GM19467 (cell line): ENCODE results near the gene H6PD.

Experiments
- ATAC-seq: cut with Tn5 transposase; IDR thresholded peaks from one replicate; pipeline ENCODE4 v1.9.1; 2021; ENCODE audit warnings: mild to moderate bottlenecking, moderate library complexity; ENCODE audit not compliant: unreplicated experiment

H6PD gene, protein sequence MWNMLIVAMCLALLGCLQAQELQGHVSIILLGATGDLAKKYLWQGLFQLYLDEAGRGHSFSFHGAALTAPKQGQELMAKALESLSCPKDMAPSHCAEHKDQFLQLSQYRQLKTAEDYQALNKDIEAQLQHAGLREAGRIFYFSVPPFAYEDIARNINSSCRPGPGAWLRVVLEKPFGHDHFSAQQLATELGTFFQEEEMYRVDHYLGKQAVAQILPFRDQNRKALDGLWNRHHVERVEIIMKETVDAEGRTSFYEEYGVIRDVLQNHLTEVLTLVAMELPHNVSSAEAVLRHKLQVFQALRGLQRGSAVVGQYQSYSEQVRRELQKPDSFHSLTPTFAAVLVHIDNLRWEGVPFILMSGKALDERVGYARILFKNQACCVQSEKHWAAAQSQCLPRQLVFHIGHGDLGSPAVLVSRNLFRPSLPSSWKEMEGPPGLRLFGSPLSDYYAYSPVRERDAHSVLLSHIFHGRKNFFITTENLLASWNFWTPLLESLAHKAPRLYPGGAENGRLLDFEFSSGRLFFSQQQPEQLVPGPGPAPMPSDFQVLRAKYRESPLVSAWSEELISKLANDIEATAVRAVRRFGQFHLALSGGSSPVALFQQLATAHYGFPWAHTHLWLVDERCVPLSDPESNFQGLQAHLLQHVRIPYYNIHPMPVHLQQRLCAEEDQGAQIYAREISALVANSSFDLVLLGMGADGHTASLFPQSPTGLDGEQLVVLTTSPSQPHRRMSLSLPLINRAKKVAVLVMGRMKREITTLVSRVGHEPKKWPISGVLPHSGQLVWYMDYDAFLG

GRCh38 chr1:9234223-9235095 lies at the start of gene H6PD:
TSS of gene H6PD (plus strand) at chr1:9234774. CDS start at chr1:9244935, 10,161 bp downstream.
- peak; percentile 67 for ATAC-seq

DNA sequence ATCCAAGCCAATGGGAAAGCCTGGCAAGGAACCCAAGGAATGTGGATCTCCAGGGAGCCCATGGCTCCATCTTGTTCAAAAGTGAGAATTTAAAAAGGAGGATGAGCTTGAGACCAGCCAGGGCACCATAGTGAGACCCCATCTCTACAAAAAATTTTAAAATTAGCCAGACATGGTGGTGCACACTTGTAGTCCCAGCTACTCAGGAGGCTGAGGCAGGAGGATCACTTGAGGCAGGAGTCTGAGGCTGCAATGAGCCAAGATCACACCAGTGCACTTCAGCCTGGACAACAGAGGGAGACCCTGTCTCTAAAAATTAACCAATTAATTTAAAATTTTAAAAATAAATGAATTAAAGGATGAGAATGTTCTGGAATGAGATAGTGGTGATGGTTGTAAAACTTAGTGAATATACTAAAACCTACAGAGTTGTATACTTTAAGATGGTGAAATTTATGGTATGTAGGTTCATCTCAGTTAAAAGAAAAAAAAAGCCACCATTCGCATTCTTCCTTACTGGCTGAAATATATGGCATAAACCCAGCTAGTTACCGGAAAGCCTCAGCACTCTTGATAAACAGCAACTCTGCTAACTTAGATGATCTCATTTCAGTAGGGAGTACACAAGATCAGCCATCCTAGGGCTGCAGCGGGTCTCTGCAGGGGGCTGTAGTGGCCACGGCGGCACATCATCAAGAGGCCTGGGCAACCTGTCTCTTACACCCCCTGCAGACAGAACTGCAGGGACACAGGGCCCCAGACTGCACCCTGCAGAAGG lies 48.3 kb upstream of the H6PD start:
- no peak for ATAC-seq

DNA sequence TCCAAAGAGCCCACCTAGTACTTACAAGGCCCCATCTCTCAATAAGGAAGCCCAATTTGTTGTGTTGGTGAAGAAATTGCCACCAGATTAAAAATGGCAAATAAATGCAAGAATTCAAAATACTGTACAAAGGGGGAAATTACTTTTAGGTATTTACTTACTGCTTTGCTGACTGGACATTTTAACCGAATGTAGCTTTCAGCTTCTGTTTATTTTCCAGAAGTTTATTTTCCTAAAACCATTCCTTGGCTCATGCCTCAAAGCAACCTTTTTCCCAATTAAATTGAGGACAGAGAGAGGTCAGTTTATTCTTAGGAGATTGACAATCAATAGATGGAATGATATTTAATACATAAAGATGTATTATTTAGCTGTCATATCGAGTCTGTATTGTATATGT lies 47.6 kb upstream of the H6PD start:
- no peak for ATAC-seq

- no peak for ATAC-seq
Observed at GRCh38 chr1:9190234-9190633, 44.3 kb upstream of the H6PD start.

DNA sequence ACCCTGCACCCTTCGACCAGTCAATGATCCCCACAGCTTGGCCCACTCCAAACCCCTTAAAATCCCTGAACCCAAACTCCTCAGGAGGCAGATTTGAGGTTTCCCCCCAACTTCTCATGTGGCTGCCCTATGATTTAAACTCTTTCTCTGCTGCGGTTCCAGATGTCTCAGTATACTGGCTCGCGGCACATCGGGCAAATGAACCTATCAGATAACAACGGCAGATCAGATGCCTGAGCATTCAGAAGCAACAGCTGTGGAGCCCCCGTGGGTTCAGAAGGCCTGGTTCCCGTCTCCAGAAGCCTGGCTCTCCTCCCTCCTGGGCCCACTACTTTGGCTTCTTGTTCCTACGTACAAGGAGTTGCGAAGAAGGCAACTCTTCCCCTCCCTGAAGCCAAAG lies 43.3 kb upstream of the H6PD start:
- ATAC-seq = no peak

DNA sequence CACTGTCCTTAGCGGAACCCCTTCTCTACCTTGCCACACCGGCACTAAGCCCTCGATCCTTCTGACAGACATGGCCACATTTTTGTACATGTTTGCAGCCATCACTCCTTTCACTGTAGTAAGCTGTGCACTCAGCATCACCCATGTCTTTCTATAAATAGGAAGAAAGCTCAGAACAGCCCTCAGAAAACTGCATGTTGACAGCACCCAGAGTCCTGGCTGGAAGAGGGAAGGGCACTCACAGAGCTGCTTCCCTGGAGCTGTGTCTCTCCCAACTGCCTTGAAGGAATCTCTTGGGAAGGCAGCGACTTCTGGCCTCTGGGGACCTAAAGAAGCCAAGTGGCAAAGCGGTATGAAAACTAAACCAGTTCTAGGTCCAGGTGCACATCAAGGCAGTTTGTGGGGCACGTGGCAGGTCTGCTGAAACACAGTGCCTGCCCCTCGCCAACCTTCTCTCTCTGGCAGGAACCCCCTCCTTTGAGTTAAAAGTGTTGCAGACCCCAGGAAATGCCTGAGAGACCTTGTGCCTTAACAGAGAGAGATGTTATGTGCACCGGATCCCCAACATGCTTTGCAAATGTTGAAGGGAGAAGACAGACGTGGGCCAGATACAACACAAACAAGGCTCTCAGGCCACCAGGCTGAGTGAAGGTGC lies 41.9 kb upstream of the H6PD start:
- ATAC-seq = no peak

- no peak for ATAC-seq
Observed at GRCh38 chr1:9193233-9193625, 41.3 kb upstream of the H6PD start.

- no peak for ATAC-seq
Observed at GRCh38 chr1:9194024-9194423, 40.5 kb upstream of the H6PD start.

DNA sequence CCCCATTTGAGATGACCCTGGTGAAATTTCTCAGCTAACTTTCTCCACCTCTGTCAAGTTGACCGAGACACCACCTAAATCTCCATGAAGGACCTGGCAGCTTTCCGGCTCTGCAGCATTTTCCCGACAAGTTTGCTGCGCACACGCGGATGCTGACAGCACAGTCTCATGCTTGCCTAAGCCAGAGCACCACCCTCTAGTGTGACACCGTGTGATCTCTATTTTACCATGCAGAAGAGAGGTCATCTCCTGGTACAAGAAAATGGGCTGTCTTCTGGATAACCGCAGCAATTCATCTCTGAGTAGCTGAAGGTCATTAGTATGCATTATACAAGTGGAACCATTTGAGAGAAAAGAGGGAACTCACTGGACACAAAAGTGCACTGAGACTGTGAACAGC lies 38.9 kb upstream of the H6PD start:
- ATAC-seq = no peak

DNA sequence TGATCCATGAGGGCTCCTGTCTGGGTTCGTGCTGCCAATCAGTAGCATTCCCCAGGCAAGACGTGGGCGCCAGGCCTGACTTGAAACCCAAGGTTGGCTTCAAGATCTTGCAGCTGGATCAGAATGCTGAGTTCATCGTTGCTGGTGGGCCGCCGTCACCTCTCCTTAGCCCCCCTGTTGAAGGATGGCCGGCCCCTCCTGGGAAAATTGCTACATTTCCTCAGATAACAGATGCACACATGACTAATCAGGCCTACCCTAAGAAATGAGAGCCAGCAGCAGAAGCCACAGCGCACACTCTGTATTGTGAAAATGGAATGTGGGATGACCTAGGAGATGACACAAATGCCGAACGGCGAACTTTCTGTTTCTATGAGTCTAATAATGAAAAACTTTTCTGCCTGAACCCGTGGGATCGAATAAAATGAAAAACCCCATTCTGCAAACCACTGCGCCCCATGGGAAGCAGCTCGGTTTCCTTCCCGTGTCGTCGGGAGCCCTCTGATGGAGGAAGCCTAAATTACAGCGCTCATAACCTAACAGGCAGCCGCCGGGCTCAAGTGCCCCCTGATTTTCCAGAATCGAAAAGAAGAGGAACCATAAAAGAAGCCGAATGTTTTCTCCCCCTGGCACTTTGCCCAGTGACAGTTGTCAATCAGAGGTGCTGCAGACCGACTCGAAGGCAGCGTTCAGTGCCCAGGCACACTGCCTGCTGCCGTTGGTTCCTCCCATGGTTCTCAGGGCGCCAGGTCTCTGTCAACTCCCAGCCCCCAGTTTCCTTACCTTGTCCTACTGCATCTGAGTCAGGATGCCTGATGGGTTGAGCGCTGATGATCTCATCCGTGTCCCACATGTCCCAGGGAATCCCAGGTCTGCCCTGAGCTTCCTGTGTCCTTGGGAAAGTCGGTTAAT lies 38.2 kb upstream of the H6PD start:
- ATAC-seq = no peak

DNA sequence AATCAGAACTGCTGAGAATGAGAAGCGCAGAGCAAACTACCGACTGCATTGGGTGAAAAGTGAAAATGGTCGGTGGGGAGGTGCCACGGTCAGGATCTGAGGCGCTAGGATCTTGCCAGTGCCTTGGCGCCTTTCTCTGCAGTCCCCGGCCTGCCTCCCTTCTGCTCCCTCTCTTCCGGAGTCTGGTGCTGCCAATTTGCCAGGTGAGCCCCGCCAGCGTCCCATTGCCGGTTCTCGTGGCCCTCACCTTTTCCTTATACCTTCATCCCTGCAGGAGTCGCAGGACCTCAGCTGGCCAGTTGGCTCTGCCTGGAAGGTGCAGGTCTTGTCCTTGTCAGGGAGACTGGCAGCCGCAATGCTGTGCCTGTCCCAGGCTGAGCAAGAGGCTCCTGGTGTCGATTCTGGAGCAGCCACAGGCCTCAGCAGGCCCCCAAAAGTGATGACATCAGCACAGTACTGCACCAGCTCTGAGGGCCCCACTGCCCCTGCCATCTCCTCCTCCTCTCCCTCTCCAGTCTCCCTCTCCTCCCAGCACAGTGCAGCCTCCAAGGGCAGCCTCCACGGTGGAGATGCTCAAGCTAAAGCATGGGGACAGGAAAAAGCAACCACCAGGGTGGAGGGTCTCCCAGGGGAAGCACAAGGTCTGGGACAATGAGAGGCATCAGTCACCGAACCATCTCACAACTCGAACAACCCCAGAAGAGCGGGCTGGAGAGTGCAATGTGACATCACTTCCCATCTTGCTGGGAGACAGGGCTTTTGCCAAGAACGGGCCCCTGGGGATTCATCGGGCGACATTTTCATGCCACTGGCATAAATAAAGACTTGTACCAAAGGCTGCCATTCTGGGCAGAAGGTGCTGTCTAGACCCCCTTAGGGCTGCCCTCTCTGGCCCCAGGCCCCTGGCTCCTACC lies 37.1 kb upstream of the H6PD start:
- no peak for ATAC-seq

- ATAC-seq = no peak
Observed at GRCh38 chr1:9198538-9199361, 35.8 kb upstream of the H6PD start.

DNA sequence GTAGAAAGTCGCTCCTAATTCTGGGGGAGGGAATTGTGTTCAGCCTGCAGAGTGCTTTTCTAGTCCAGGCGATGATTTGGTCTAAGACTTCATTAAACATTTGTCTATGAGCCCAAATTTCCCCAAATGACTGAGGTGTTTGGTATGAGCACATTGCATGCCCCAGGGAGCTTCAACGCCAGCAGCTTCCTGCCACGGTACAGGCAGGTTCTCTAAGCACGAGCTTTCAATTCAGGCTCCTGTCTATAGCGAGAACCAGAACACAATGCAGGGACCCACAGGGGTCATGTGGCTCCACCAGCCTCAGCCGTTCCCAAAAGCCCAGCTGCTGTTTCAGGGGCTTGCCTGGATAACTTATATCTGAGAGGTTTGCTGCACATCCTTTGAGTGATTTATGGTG lies 34.1 kb upstream of the H6PD start:
- no peak for ATAC-seq

- ATAC-seq = no peak
Observed at GRCh38 chr1:9201401-9202239, 33.0 kb upstream of the H6PD start.

DNA sequence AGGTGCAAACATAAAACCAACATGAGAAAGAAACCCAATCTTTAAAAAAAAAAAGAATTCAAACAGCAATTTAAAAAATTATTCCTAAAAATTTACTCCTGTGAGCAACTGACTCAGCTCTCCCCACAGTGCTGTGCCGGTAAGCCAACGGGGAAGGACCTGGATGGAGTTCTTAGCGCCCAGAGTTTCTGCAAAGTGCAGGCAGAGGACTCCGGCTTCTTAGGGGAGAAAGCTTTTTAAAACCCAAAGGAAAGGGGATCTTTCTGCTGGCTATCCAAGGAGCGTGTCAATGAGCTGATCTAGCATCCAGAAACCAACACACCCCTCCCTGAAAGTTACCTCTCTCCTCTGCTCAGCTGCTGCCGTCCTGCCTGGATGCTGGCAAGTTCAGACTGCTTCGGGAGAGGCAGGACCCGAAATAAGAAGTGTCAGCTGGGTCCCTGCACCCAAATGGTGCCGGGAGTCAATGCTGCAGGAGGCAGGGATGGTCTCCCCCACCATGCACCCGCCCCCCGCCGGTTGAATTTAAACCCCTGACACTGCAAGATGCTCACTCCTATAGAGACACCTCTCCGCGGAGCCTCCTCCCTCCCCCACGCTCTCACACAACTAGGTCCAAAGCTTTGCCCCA lies 32.2 kb upstream of the H6PD start:
- no peak for ATAC-seq

GRCh38 chr1:9203511-9203982 lies 31.0 kb upstream of the H6PD start:
- no peak for ATAC-seq
